ENCODE measurements around the gene TMEM184A. TPM values are rescaled to one million over a fixed set of nuclear protein-coding genes. Genes with fewer than 3 reads are reported as not detected.

TMEM184A gene
- total and polyA plus RNA-seq, 2 of the 4 experiments (the other 2 are of a cell fraction) = 0.36 to 1.9 TPM

GRCh38 chr7:1536455-1536742, 19.6 kb downstream of the TMEM184A start:
- peak overlapping the region; percentile 85 for H3K23ac ChIP-seq (ENCODE audit: low read depth, low read length)

More at GRCh38 chr7:1536455-1536742, 19.6 kb downstream of the TMEM184A start:
- Histone ChIP-seq H3K18ac (ENCODE audit: low read depth, low read length) (peak overlapping the region; percentile 83), H4K8ac (ENCODE audit: low read depth in 2 of 2, low read length in 2 of 2) (peak overlapping the region; percentile 78 to 83), H4K91ac (ENCODE audit: insufficient read depth, low read depth, low read length) (peak overlapping the region; percentile 95), H3K36me3 (ENCODE audit: control insufficient read depth, insufficient read depth, low read length) (peaks cover 23% of the 10 kb centered on the region), H2BK120ac (ENCODE audit: low read depth, low read length) (peak overlapping the region; percentile 94), H3K4ac (ENCODE audit: low read depth, low read length) (peak overlapping the region; percentile 97), H3K27ac (ENCODE audit: insufficient read depth, low read length) (peak overlapping the region; percentile 81), H2AK5ac (ENCODE audit: low read depth, low read length) (peak overlapping the region; percentile 92), H4K20me1 (ENCODE audit: insufficient read depth, low read length) (peaks cover 51% of the 10 kb centered on the region), H3K27me3 (ENCODE audit: control insufficient read depth, insufficient read depth, low read length) (no peaks in the 10 kb centered on the region), H3K9me3 (ENCODE audit: control insufficient read depth, insufficient read depth, low read length) (no peaks in the 10 kb centered on the region), H3K56ac (ENCODE audit: extremely low read depth, insufficient read depth, low read length) (peak overlapping the region; percentile 86), H2BK5ac (ENCODE audit: low read depth, low read length, poor library complexity, severe bottlenecking) (peak overlapping the region; percentile 98), H3K14ac (replicated peaks; ENCODE audit: low read depth, low read length) (peak overlapping the region; percentile 81), H3K4me3 (ENCODE audit: insufficient read depth, low read depth, low read length) (no peak overlapping the region), H3K4me1 (ENCODE audit: control insufficient read depth, insufficient read depth, low read length) (peaks cover 41% of the 10 kb centered on the region), H3K79me1 (ENCODE audit: low read depth in 1 of 2, low read length in 2 of 2) (peaks cover 0 to 67% of the 10 kb centered on the region in 2 experiments; a peak in 3 of 4 replicates), H2AK9ac (replicated peaks; ENCODE audit: low read depth, low read length, poor library complexity) (peak overlapping the region; percentile 100), H2BK20ac (ENCODE audit: low read depth, low read length) (peak overlapping the region; percentile 55), H2BK15ac (ENCODE audit: low read depth, low read length) (peak overlapping the region; percentile 94; the same call in 2 of the 3 replicates), H2AFZ (replicated peaks; ENCODE audit: low read length, poor library complexity) (peak overlapping the region; percentile 88), H3K9ac (ENCODE audit: low read depth, low read length) (peak overlapping the region; percentile 45), H3K9me1 (ENCODE audit: insufficient read depth, low read length) (peaks cover 13% of the 10 kb centered on the region), H4K5ac (ENCODE audit: low read depth, low read length) (peak overlapping the region; percentile 51), H3K4me2 (ENCODE audit: low read depth, low read length) (peak overlapping the region; percentile 30)
- WGBS, 2 experiments (ENCODE audit: extremely low coverage in 2 of 2, insufficient read length in 1 of 2) = 83% methylated on average over 4 of the region's 7 CpGs; no CpG with 5 or more reads in 1 of the 2 experiments
- dilution Hi-C loops (cut with HindIII; ENCODE audit: low sequenced_read_pairs, unreplicated experiment) (no loop called here), in situ Hi-C loops (cut with MboI; ENCODE audit: low sequenced_read_pairs) (no loop called here), intact Hi-C loops (cut with micrococcal nuclease) (loop anchor here (2.0 to 5.0 kb wide), 2 partner anchors 34 kb away; partner anchors contain the start of genes INTS1 and PSMG3)
- TF ChIP-seq, protein P1, sequence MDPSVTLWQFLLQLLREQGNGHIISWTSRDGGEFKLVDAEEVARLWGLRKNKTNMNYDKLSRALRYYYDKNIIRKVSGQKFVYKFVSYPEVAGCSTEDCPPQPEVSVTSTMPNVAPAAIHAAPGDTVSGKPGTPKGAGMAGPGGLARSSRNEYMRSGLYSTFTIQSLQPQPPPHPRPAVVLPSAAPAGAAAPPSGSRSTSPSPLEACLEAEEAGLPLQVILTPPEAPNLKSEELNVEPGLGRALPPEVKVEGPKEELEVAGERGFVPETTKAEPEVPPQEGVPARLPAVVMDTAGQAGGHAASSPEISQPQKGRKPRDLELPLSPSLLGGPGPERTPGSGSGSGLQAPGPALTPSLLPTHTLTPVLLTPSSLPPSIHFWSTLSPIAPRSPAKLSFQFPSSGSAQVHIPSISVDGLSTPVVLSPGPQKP (IDR thresholded peaks at IDR 0.05; ENCODE audit: borderline replicate concordance, low read depth, low read length) = no peak
- peak; percentile 74; the same call in 1 of the 2 replicates for TF ChIP-seq CHD1 (IDR thresholded peaks at IDR 0.05; ENCODE audit: low read depth, low read length)
- ChIA-PET CTCF (no interaction called here), POLR2A (ENCODE audit: unreplicated experiment) (no interaction called here)
- no peak for DNase-seq
- no TSS peak for BruUV-seq (replicated peaks)
- no peak for ATAC-seq (ENCODE audit: low read depth)
